BJ (cell line): ENCODE measurements around the gene ROGDI. TPM values are rescaled to one million over a fixed set of nuclear protein-coding genes. Genes with fewer than 3 reads are reported as not detected.

Experiments used
- CTCF ChIA-PET: fragments of 350-600 bp; formaldehyde crosslinking; extraction: SDS; loops from one replicate; lab custom pipeline; 2021; ENCODE audit warnings: antibody characterized with exemption, inconsistent platforms; lab: Yijun Ruan, JAX
- POLR2A ChIA-PET: fragments of 300-600 bp; sonication (Branson Sonifier 250); formaldehyde crosslinking; extraction: SDS; loops from one replicate; lab custom pipeline; 2021; ENCODE audit warnings: antibody characterized with exemption; lab: Charles Lee
- DNase-seq: peaks from one replicate; pipeline ENCODE4 v3.0.0-alpha.2; 2011; ENCODE audit warnings: low read depth
- H3K27me3 ChIP-seq: 2 replicates; pipeline ENCODE4 v1.6.0; 2011; ENCODE audit warnings: low read length; ENCODE audit not compliant: control insufficient read depth, insufficient read depth
- H3K36me3 ChIP-seq: 2 replicates; pipeline ENCODE4 v1.5.1; 2011; ENCODE audit warnings: low read length; ENCODE audit not compliant: control insufficient read depth, insufficient read depth
- H3K4me3 ChIP-seq: 2 replicates; pipeline ENCODE4 v1.5.1; 2011; ENCODE audit warnings: low read depth, mild to moderate bottlenecking, control low read depth, low read length
- polyA plus RNA-seq: library from polyadenylated mRNA; depleted of rRNA; stranded (reverse); fragments of >200 nt; gene quantifications from 2 replicates; pipeline ENCODE4 v1.2.3, GENCODE V29; 2011
- TF ChIP-seq, protein P1 (sequence below): IDR thresholded peaks from 2 replicates; pipeline ENCODE4 v1.5.1; 2011; ENCODE audit warnings: low read depth, mild to moderate bottlenecking, control low read depth, inconsistent platforms, low read length, moderate library complexity; ENCODE audit not compliant: insufficient read depth

The ROGDI gene
- polyA plus RNA-seq, 1 experiment = 31.9 TPM

DNA sequence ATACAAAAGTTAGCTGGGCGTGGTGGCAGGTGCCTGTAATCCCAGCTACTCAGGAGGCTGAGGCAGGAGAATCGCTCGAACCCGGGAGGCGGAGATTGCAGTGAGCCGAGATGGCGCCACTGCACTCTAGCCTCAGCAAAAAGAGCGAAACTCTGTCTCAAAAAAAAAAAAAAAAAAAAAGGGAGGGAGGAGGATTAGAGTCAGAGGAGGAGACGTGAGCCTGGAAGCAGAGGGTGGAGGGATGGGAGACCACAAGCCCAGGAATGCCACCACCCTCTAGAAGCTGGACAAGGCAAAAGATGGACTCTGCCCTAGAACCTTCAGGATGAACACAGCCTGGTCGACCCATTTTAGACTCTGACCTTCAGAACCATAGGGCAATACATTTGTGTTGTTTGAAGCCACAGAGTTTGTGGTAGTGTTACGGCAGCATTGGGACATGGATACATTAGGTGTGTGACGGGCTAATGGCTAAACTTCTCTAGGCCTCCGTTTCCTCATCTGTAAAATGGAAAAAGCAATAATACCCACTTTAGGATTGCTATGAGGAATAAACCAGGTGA lies 9.4 kb downstream of the ROGDI start:
- TF ChIP-seq, protein P1, sequence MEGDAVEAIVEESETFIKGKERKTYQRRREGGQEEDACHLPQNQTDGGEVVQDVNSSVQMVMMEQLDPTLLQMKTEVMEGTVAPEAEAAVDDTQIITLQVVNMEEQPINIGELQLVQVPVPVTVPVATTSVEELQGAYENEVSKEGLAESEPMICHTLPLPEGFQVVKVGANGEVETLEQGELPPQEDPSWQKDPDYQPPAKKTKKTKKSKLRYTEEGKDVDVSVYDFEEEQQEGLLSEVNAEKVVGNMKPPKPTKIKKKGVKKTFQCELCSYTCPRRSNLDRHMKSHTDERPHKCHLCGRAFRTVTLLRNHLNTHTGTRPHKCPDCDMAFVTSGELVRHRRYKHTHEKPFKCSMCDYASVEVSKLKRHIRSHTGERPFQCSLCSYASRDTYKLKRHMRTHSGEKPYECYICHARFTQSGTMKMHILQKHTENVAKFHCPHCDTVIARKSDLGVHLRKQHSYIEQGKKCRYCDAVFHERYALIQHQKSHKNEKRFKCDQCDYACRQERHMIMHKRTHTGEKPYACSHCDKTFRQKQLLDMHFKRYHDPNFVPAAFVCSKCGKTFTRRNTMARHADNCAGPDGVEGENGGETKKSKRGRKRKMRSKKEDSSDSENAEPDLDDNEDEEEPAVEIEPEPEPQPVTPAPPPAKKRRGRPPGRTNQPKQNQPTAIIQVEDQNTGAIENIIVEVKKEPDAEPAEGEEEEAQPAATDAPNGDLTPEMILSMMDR = no peak
- H3K27me3 ChIP-seq = no peaks in the 10 kb centered on the region
- H3K36me3 ChIP-seq = no peaks in the 10 kb centered on the region; the same call in none of the 2 replicates
- DNase-seq = no peak
- POLR2A ChIA-PET = no interaction called here
- H3K4me3 ChIP-seq = no peak overlapping the region
- CTCF ChIA-PET = no interaction called here

DNA sequence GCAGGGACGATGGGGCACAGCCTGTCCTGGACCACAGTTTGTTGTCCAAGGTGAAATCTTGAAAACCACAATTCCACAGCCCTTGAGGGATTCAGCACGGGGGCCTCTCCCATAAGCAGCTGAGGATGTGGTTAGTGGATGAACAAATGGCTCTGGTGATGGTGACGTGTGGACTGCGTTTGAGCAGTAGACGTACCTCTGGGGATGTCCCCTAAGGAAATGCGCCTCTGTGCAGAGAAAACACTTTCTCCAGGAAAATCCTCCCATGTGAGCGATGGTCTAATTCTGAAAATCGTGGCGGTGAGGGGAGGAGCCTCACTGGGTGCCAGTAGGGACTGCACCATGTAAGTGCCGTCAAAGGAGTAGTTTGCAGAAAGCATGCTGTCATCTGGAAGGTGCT lies 11.6 kb downstream of the ROGDI start:
- Histone ChIP-seq H3K4me3 (no peak overlapping the region), H3K36me3 (no peaks in the 10 kb centered on the region; the same call in 1 of the 2 replicates), H3K27me3 (no peaks in the 10 kb centered on the region)
- no peak for DNase-seq
- POLR2A ChIA-PET = no interaction called here
- TF ChIP-seq, protein P1 = no peak
- CTCF ChIA-PET = no interaction called here

DNA sequence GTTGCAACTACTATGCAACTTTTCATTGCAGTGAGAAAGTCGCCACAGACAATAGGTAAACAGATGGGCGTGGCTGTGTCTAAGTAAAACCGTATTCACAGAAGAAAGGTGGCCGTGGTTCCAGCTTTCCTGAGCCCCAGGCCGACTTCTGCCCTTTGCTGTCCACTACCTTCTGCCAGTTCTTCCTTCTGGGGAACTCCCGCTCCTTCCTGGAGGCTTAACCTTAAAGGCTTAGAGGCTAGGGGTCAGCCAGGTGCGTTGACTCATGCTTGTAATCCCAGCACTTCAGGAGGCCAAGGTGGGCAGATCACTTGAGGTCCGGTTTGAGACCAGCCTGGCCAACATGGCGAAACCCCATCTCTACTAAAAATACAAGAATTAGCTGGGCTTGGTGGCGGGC lies 12.2 kb downstream of the ROGDI start:
- CTCF ChIA-PET = no interaction called here
- Histone ChIP-seq H3K27me3 (no peaks in the 10 kb centered on the region), H3K4me3 (no peak overlapping the region), H3K36me3 (no peaks in the 10 kb centered on the region)
- TF ChIP-seq, protein P1 = no peak
- DNase-seq = no peak
- POLR2A ChIA-PET = no interaction called here

DNA sequence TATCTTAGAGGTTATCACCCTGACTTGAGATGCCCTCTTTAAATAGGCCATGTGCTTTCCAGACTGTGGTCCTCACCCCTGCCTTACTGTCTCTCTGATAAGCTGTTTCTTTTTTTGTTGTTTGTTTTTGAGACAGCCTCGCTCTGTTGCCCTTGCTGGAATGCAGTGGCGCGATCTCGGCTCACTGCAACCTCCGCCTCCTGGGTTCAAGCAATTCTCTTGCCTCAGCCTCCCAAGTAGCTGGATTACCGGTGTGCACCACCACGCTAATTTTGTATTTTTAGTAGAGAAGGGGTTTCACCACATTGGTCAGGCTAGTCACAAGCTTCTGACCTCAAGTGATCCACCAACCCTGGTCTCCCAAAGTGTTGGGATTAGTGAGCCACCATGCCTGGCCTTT lies 13.5 kb downstream of the ROGDI start:
- no peak for DNase-seq
- Histone ChIP-seq H3K36me3 (no peaks in the 10 kb centered on the region), H3K27me3 (no peaks in the 10 kb centered on the region), H3K4me3 (no peak overlapping the region)
- TF ChIP-seq, protein P1 = no peak
- ChIA-PET POLR2A (no interaction called here), CTCF (no interaction called here)

DNA sequence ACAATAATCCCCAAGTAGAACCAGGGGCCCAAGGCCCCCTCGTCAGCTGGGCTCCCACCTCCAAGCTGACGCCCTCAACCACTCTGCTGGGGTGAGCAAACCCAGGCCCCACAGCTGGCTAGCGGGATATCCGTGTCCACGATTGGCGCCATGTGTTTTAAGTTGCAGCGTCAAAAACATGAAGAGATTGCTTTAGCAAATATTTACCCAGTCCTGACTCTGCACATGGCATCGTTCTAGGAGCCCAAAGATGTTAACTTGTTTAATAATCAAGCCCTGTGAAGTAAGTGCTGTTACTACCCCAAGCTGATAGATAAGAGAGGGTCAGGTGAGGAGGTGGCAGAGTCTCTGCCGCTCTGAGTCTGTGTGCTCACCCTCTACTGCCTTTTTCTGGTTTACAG lies 13.9 kb downstream of the ROGDI start:
- no peaks in the 10 kb centered on the region for H3K36me3 ChIP-seq
- no peak overlapping the region for H3K4me3 ChIP-seq
- no peaks in the 10 kb centered on the region for H3K27me3 ChIP-seq
- CTCF ChIA-PET = no interaction called here
- DNase-seq = no peak
- POLR2A ChIA-PET = no interaction called here
- TF ChIP-seq, protein P1 = no peak
